NCI-H345 treated with DMSO at 0.1 percent for 48 hours (cell line): ENCODE measurements around the gene NAPB.
"Not testable (repeated sequence)": the region's sequence is repeated elsewhere in the genome, so short reads cannot be mapped to it uniquely, and the experiment has no call there.

ENCODE experiments used
- DNase-seq: peaks from one replicate; lab custom pipeline; 2025; ENCODE audit not compliant: unreplicated experiment; lab: John Stamatoyannopoulos, UW

The NAPB gene

GRCh38 chr20:23420943-23421931 is at the start of gene NAPB:
TSS of gene NAPB (minus strand) at chr20:23421488. CDS start at chr20:23421402, 86 bp downstream.
- DNase-seq, result peak; percentile 97

- DNase-seq, result not testable (repeated sequence)
Measured at GRCh38 chr20:23466961-23467360, 45.7 kb upstream of the NAPB start.

GRCh38 chr20:23461180-23461579 is 39.9 kb upstream of the NAPB start:
- DNase-seq, result no peak

- DNase-seq, result no peak
Measured at GRCh38 chr20:23459461-23460150, 38.3 kb upstream of the NAPB start.

GRCh38 chr20:23456873-23457272 is 35.6 kb upstream of the NAPB start:
- DNase-seq, result no peak

GRCh38 chr20:23456409-23456808 is 35.1 kb upstream of the NAPB start:
- no peak for DNase-seq

- no peak for DNase-seq
Measured at GRCh38 chr20:23455639-23456038, 34.4 kb upstream of the NAPB start.

GRCh38 chr20:23454816-23455215 is 33.5 kb upstream of the NAPB start:
- DNase-seq, result no peak

GRCh38 chr20:23453549-23454543 is 32.6 kb upstream of the NAPB start:
- no peak for DNase-seq

GRCh38 chr20:23452776-23453175 is 31.5 kb upstream of the NAPB start, which contains the start of gene CST11:
TSS of gene CST11 (minus strand) at chr20:23452876. CDS start at chr20:23452811, 65 bp downstream.
- DNase-seq, result no peak

GRCh38 chr20:23451956-23452487 is 30.7 kb upstream of the NAPB start:
- no peak for DNase-seq

- no peak for DNase-seq
Measured at GRCh38 chr20:23450877-23451276, 29.6 kb upstream of the NAPB start.

- DNase-seq, result no peak
Measured at GRCh38 chr20:23449421-23449820, 28.1 kb upstream of the NAPB start.

- no peak for DNase-seq
Measured at GRCh38 chr20:23448167-23448566, 26.9 kb upstream of the NAPB start.

GRCh38 chr20:23446505-23446904 is 25.2 kb upstream of the NAPB start:
- no peak for DNase-seq

GRCh38 chr20:23445596-23446217 is 24.4 kb upstream of the NAPB start:
- DNase-seq, result no peak

- DNase-seq, result no peak
Measured at GRCh38 chr20:23444859-23445258, 23.6 kb upstream of the NAPB start.

GRCh38 chr20:23442436-23442835 is 21.1 kb upstream of the NAPB start:
- DNase-seq, result no peak

GRCh38 chr20:23441850-23442313 is 20.6 kb upstream of the NAPB start:
- peak; percentile 64 for DNase-seq

GRCh38 chr20:23440004-23440403 is 18.7 kb upstream of the NAPB start:
- DNase-seq, result no peak
